ENCODE results near the gene CMIP.
A peak's percentile ranks its signal among the peaks of the same experiment; 100 is the strongest.
"Not testable (repeated sequence)": the region's sequence is repeated elsewhere in the genome, so short reads cannot be mapped to it uniquely, and the experiment has no call there.

CMIP gene

GRCh38 chr16:81444448-81445121, at the start of gene CMIP:
Gene CMIP (plus strand): TSS chr16:81444808.
- DNase-seq (ENCODE audit: low spot score), result peak; percentile 83
- peak within 1 kb of the TSS; percentile 85 for H3K4me3 Mint-ChIP-seq
- peak within 1 kb of the TSS; percentile 90 for H3K27ac Mint-ChIP-seq
- H3K9me3 Mint-ChIP-seq, result no peaks in the 10 kb centered on the region
- H3K27me3 Mint-ChIP-seq (ENCODE audit: low read depth), result peaks cover 38% of the 10 kb centered on the region
- H3K4me1 Mint-ChIP-seq (ENCODE audit: low read depth), result peaks cover 45% of the 10 kb centered on the region
- peaks cover 9% of the 10 kb centered on the region for H3K36me3 Mint-ChIP-seq (ENCODE audit: low read depth)

DNA sequence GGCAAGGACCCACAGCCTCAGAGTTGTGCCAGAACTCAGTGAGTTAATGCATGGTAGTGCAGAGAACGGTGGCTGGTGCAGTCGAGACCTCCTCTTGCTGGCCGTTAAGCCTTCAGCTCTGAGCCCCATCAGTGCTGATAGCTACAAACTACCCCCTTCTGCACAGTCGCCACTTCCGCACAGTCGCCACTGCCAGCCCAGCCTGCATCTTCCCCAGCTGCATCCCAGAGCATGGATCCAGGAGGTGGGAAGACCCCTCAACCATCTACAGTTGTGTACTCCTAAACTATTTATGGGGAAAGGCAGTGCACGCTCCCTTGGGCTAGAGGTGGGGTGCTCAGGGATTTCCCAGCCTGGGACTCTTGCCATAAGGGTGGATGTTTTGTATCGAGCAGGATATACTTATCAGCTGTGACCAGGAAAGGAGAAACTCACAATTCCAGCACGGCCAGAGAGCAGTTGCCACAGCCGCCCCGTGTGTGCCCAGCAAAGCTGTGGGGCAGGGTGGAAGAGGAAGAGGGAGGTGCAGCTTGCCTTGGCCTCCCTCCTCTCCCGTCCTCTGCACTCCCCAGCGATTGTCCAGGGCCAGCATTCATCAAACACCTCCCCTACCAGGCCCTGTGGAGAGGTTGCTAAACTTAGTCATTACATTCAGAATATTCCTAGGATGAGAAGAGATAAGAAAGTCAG, 49.5 kb upstream of the CMIP start:
- no peak overlapping the region for H3K27ac Mint-ChIP-seq
- no peaks in the 10 kb centered on the region for H3K27me3 Mint-ChIP-seq (ENCODE audit: low read depth)
- H3K4me3 Mint-ChIP-seq, result no peak overlapping the region
- DNase-seq (ENCODE audit: low spot score), result no peak
- peaks cover 3% of the 10 kb centered on the region for H3K36me3 Mint-ChIP-seq (ENCODE audit: low read depth)
- no peaks in the 10 kb centered on the region for H3K4me1 Mint-ChIP-seq (ENCODE audit: low read depth)
- no peaks in the 10 kb centered on the region for H3K9me3 Mint-ChIP-seq

DNA sequence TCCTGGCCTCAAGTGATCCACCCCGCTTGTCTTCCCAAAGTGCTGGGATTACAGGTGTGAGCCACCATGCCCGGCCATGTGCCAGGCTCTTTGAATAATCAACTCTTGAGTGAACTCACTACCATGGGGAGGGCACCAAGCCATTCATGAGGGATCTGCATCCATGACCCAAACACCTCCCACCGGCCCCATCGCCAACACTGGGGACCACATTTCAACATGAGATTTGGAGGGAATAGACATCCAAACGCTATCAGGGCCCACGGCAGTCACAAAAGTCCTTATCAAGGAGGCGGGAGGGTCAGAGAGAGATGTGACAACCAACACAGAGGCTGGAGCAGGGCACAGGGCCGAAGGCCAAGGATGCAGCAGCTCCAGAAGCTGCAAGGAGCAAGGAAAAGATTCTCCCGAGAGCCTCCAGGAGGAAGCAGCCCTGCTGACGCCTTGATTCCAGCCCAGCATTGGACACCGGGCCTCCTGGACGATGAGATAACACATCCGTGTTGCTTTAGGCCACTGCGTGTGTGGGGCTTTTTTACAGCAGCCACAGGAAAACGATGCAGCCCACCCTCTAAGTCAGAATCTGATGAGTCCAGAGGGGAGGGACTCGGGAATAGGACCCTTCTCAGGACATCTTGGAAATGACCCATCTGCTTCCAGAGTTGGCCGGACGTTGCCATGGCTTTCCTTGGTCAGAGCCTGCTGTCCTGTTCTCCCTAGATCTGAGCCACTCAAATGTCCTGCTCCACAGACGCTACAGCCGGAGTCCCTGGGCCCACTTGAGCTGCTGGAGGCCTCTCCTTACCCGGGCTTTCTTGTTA, 47.3 kb upstream of the CMIP start:
- Mint-ChIP-seq H3K27me3 (ENCODE audit: low read depth) (no peaks in the 10 kb centered on the region), H3K27ac (no peak overlapping the region), H3K36me3 (ENCODE audit: low read depth) (no peaks in the 10 kb centered on the region), H3K9me3 (no peaks in the 10 kb centered on the region), H3K4me1 (ENCODE audit: low read depth) (no peaks in the 10 kb centered on the region), H3K4me3 (no peak overlapping the region)
- no peak for DNase-seq (ENCODE audit: low spot score)

- Mint-ChIP-seq H3K4me1 (ENCODE audit: low read depth) (no peaks in the 10 kb centered on the region), H3K4me3 (no peak overlapping the region), H3K36me3 (ENCODE audit: low read depth) (no peaks in the 10 kb centered on the region), H3K27ac (no peak overlapping the region), H3K9me3 (no peaks in the 10 kb centered on the region), H3K27me3 (ENCODE audit: low read depth) (no peaks in the 10 kb centered on the region)
- DNase-seq (ENCODE audit: low spot score), result no peak
These were observed 46.6 kb upstream of the CMIP start for GRCh38 chr16:81397879-81398520.

GRCh38 chr16:81399909-81400308, 44.7 kb upstream of the CMIP start:
- Mint-ChIP-seq H3K4me1 (ENCODE audit: low read depth) (no peaks in the 10 kb centered on the region), H3K4me3 (no peak overlapping the region), H3K27me3 (ENCODE audit: low read depth) (no peaks in the 10 kb centered on the region), H3K27ac (no peak overlapping the region), H3K36me3 (ENCODE audit: low read depth) (no peaks in the 10 kb centered on the region), H3K9me3 (no peaks in the 10 kb centered on the region)
- DNase-seq (ENCODE audit: low spot score), result no peak

DNA sequence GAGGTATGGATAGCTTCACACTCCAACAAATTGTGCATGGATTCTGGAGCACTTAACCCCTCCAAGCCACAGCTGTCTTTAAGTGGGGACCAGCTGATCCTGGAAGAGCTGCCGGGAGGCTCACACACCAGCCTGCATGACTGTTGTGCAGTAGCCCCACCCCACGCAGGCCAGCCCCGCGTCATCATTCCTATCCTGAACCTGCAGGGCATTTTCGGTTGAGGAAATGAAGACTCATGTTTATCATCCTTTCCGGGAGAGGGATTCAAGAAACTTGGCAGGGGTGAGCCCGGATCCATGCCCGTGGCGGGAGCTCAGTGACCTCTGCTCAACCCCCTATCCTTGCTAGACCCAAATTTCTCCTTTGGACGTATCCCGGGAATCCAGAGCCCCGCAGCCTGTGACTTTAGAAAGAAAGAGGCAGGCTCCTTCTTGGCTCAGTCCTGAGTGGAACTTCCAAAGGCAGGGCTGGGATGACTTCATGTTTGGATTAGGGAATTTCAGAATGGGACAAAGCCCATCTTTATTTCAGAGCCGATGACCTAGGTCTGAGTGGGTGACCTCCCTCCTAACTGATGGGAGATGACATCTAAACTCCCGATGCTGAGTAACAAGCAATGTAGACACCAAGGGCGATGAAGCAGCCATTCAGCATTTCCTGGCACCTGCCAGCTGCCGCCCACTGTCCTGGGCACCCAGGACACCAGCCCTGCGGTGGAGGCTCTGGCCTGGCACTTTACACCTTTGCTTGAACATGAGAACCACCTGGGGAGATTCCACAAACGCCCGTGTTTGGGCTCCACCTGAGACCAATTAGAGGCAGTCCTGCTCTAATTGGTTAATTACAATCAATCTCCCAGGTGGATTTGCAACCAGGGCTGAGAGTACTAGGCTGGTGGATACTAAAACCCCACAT, 43.3 kb upstream of the CMIP start:
- Mint-ChIP-seq H3K36me3 (ENCODE audit: low read depth) (no peaks in the 10 kb centered on the region), H3K4me3 (no peak overlapping the region), H3K4me1 (ENCODE audit: low read depth) (no peaks in the 10 kb centered on the region), H3K27ac (no peak overlapping the region), H3K9me3 (no peaks in the 10 kb centered on the region), H3K27me3 (ENCODE audit: low read depth) (no peaks in the 10 kb centered on the region)
- DNase-seq (ENCODE audit: low spot score), result no peak

DNA sequence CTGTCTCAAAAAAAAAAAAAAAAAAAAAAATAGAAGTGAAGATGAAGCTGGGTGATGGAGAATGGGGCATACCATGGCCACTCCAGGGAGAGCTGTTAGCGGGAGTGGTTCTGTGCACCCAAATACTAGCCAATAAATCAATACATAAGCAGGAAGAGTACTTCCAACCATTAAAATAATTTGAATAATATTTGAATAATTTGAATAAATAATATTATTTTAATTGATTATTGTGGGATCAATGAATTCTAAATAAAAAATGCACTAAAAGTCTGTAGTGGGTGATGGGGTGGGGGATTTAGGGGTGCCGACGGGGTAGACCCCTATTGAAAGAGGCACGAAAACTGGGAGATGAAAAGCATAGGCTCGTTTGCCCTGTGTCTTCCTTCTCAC, 41.4 kb upstream of the CMIP start:
- DNase-seq (ENCODE audit: low spot score), result no peak
- Mint-ChIP-seq H3K4me3 (peak overlapping the region; percentile 26), H3K27ac (no peak overlapping the region), H3K36me3 (ENCODE audit: low read depth) (no peaks in the 10 kb centered on the region), H3K27me3 (ENCODE audit: low read depth) (peaks cover 3% of the 10 kb centered on the region), H3K9me3 (no peaks in the 10 kb centered on the region), H3K4me1 (ENCODE audit: low read depth) (no peaks in the 10 kb centered on the region)

DNA sequence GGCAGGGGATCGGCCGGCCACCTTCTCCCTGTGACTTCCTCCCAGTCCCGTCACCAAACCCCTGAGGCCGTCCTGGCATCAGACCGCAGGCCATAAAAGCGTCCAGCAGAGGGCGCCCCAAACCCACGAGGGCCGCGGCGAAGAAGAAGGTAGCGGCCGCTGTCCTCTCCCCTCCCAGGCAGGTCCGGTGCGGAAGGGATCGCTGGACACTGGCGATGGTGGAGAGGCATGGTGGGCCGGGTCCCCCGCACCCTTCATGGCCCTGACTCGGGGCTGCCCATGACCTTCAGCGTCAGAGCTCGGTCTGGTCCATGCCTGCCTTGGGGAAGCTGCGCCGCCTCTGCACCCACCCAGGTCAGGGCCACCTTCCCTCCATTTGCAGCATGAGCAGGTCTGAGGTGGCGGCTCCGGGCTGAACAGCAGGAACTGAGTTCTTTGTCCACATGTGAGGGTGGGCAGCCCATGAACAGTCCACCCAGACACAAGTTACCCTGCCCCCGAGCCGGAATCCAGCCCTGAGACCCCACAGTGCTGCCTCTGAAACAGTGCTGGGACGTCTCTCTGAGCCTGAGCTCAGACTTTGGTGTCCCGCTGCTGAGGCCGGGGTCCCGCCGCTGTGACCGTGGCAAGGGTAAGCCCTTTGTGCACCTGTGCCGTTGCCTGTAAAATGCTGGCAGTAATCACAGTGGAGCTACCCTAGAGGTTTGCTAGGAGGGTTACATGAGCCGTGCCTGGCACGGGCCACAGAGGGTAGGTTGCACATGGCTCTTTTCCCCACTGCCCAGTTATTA, 40.8 kb upstream of the CMIP start:
- peak overlapping the region; percentile 26 for H3K4me3 Mint-ChIP-seq
- no peaks in the 10 kb centered on the region for H3K36me3 Mint-ChIP-seq (ENCODE audit: low read depth)
- H3K27ac Mint-ChIP-seq, result no peak overlapping the region
- H3K27me3 Mint-ChIP-seq (ENCODE audit: low read depth), result peaks cover 4% of the 10 kb centered on the region
- H3K4me1 Mint-ChIP-seq (ENCODE audit: low read depth), result no peaks in the 10 kb centered on the region
- peak; percentile 73 for DNase-seq (ENCODE audit: low spot score)
- H3K9me3 Mint-ChIP-seq, result no peaks in the 10 kb centered on the region

GRCh38 chr16:81405002-81405401, 39.6 kb upstream of the CMIP start:
- H3K4me1 Mint-ChIP-seq (ENCODE audit: low read depth); H3K9me3 Mint-ChIP-seq; H3K27me3 Mint-ChIP-seq (ENCODE audit: low read depth); H3K27ac Mint-ChIP-seq; H3K36me3 Mint-ChIP-seq (ENCODE audit: low read depth); DNase-seq (ENCODE audit: low spot score); H3K4me3 Mint-ChIP-seq: not testable (repeated sequence)

- H3K27ac Mint-ChIP-seq, result no peak overlapping the region
- H3K36me3 Mint-ChIP-seq (ENCODE audit: low read depth), result no peaks in the 10 kb centered on the region
- H3K4me1 Mint-ChIP-seq (ENCODE audit: low read depth), result no peaks in the 10 kb centered on the region
- H3K27me3 Mint-ChIP-seq (ENCODE audit: low read depth), result peaks cover 8% of the 10 kb centered on the region
- no peaks in the 10 kb centered on the region for H3K9me3 Mint-ChIP-seq
- DNase-seq (ENCODE audit: low spot score), result no peak
- H3K4me3 Mint-ChIP-seq, result no peak overlapping the region
These were observed 38.9 kb upstream of the CMIP start for GRCh38 chr16:81405702-81406113.

DNA sequence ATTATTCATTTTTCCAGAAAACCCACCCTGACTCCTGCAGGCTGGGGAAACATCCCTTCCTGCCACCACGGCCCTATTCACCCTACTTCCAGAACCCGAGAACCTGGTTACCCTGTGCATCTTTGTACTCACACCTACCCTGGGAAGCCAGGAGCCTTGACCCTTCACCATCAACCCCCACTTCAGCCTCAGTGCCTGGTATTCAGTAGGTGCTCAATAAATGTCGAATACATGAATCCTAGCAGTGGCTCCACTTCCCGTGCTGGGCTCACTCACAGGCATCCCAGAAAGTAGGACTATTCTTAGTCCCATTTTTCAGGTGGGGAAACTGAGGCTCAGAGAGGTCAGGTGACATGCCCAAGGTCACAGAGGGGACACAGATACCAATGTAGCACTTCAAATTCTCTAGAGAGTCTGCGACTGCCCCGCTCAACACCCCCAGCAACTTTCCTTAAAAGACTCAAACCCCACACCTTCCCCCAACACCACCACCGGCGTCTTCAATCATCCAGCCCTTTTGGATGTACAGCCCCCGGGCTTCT, 36.1 kb upstream of the CMIP start:
- DNase-seq (ENCODE audit: low spot score), result no peak
- Mint-ChIP-seq H3K36me3 (ENCODE audit: low read depth) (no peaks in the 10 kb centered on the region), H3K27ac (no peak overlapping the region), H3K27me3 (ENCODE audit: low read depth) (peaks cover 17% of the 10 kb centered on the region), H3K4me3 (no peak overlapping the region), H3K9me3 (no peaks in the 10 kb centered on the region), H3K4me1 (ENCODE audit: low read depth) (no peaks in the 10 kb centered on the region)

DNA sequence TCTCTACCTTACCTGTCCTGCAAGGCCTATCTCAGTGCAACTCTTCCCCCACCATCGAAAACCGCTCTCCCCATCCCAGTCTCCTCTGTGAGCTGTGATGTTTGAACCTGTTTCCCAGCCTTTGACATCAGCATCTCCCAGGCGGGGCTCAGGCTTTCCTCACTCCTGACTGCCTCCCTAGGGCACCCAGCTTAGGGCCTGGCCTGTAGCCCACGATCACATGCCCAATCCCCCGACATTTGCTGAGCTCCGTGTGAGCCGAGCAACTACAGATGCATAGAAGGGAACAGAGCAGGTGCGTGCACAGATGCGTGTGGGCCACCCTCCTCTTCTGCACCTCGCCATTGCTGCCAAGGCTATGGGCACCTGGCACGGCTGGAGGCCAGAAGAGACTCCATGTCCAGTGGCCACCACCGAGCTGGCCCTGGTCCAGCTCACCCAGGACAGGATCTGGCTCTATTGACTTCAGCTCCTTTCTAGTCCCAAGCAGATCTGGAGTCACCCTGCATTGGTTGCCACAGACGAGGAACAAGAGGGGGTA, 35.5 kb upstream of the CMIP start:
- Mint-ChIP-seq H3K27ac (no peak overlapping the region), H3K9me3 (no peaks in the 10 kb centered on the region), H3K36me3 (ENCODE audit: low read depth) (no peaks in the 10 kb centered on the region), H3K4me1 (ENCODE audit: low read depth) (no peaks in the 10 kb centered on the region), H3K27me3 (ENCODE audit: low read depth) (peaks cover 17% of the 10 kb centered on the region), H3K4me3 (no peak overlapping the region)
- no peak for DNase-seq (ENCODE audit: low spot score)

All from T-helper 2 cell treated with Interferon-gamma antibody and Interleukin-4, amounts not matched to agents 5 μg/mL and 100 μg/mL, for 36 hours (primary cell).